ENCODE data around the gene HLA-DMB. TPM values are rescaled to one million over a fixed set of nuclear protein-coding genes. Genes with fewer than 3 reads are reported as not detected.
A peak's percentile ranks its signal among the peaks of the same experiment; 100 is the strongest.

The HLA-DMB gene
- total RNA-seq, 1 donor = 1.7 TPM

- TF ChIP-seq CTCF (IDR thresholded peaks at IDR 0.05; ENCODE audit: insufficient read depth, low read depth, low read length) = peak; percentile 48
- no peak overlapping the region for H3K4me3 ChIP-seq (ENCODE audit: low read depth, low read length)
- DNase-seq (ENCODE audit: low read depth) = peak; percentile 22
Observed at GRCh38 chr6:32954986-32955802, 14.4 kb upstream of the HLA-DMB start.

- H3K4me3 ChIP-seq (ENCODE audit: low read depth, low read length) = no peak overlapping the region
- no peak for TF ChIP-seq CTCF (IDR thresholded peaks at IDR 0.05; ENCODE audit: insufficient read depth, low read depth, low read length)
Observed at GRCh38 chr6:32954267-32954666, 13.4 kb upstream of the HLA-DMB start.

GRCh38 chr6:32953775-32954174 is 12.9 kb upstream of the HLA-DMB start:
- no peak overlapping the region for H3K4me3 ChIP-seq (ENCODE audit: low read depth, low read length)
- no peak for TF ChIP-seq CTCF (IDR thresholded peaks at IDR 0.05; ENCODE audit: insufficient read depth, low read depth, low read length)
- no peak for DNase-seq (ENCODE audit: low read depth)

More at GRCh38 chr6:32954267-32954666, 13.4 kb upstream of the HLA-DMB start:
- no peak for DNase-seq (ENCODE audit: low read depth)

GRCh38 chr6:32952817-32953739 is 12.2 kb upstream of the HLA-DMB start, which contains the start of gene HLA-DMA:
HLA-DMA (minus strand) TSS chr6:32953097; CDS start chr6:32953036, 61 bp downstream.
- DNase-seq (ENCODE audit: low read depth) = peak; percentile 96
- H3K4me3 ChIP-seq (ENCODE audit: low read depth, low read length) = no peak within 1 kb of the TSS
- TF ChIP-seq CTCF (IDR thresholded peaks at IDR 0.05; ENCODE audit: insufficient read depth, low read depth, low read length) = peak; percentile 82

- DNase-seq (ENCODE audit: low read depth) = no peak
- TF ChIP-seq CTCF (IDR thresholded peaks at IDR 0.05; ENCODE audit: insufficient read depth, low read depth, low read length) = no peak
- H3K4me3 ChIP-seq (ENCODE audit: low read depth, low read length) = no peak overlapping the region
Observed at GRCh38 chr6:32950449-32950848, 9.6 kb upstream of the HLA-DMB start.

- no peak for TF ChIP-seq CTCF (IDR thresholded peaks at IDR 0.05; ENCODE audit: insufficient read depth, low read depth, low read length)
- no peak overlapping the region for H3K4me3 ChIP-seq (ENCODE audit: low read depth, low read length)
- no peak for DNase-seq (ENCODE audit: low read depth)
Observed at GRCh38 chr6:32950010-32950409, 9.2 kb upstream of the HLA-DMB start.
